ENCODE data around the gene WDR37.

- TF ChIP-seq CTCF (conservative IDR thresholded peaks at IDR 0.05; ENCODE audit: low read depth, low read length) (no peak), EZH2phosphoT487 (IDR thresholded peaks at IDR 0.05; ENCODE audit: borderline replicate concordance, low read length) (no peak)
Observed at GRCh38 chr10:1036341-1036791, 19.8 kb upstream of the WDR37 start.
